CD4-positive, CD25-positive, alpha-beta regulatory T cell (primary cell): ENCODE measurements around the gene KCNE4. TPM values are rescaled to one million over a fixed set of nuclear protein-coding genes. Genes with fewer than 3 reads are reported as not detected.
A peak's percentile ranks its signal among the peaks of the same experiment; 100 is the strongest.

Source experiments
- ATAC-seq, 2 donors: fragments of 150-1000 bp; cut with Tn5 transposase; one replicate each; pipeline ENCODE4 v1.10.0; 2021; ENCODE audit warnings: low read depth in 2 of 2, moderate number of reproducible peaks in 2 of 2, moderate library complexity in 1 of 2
- DNase-seq, 3 donors: peaks; one replicate each; pipeline versions ENCODE4 v3.0.0 to v3.0.0-alpha.2; 2012 to 2022; ENCODE audit warnings: mixed read lengths in 1 of 3
- H3K27ac ChIP-seq: one replicate; pipeline ENCODE4 v1.7.0; 2013; ENCODE audit warnings: mild to moderate bottlenecking, low read length; ENCODE audit not compliant: insufficient read depth, poor library complexity, severe bottlenecking
- H3K27me3 ChIP-seq: one replicate; pipeline ENCODE4 v1.7.0; 2013; ENCODE audit warnings: low read length; ENCODE audit not compliant: control insufficient read depth, insufficient read depth
- H3K36me3 ChIP-seq: one replicate; pipeline ENCODE4 v1.7.0; 2013; ENCODE audit warnings: mild to moderate bottlenecking, low read length, moderate library complexity; ENCODE audit not compliant: control insufficient read depth, insufficient read depth
- H3K4me1 ChIP-seq: 2 replicates; pipeline ENCODE4 v1.7.0; 2013; ENCODE audit warnings: mild to moderate bottlenecking, low read length; ENCODE audit not compliant: insufficient read depth, control insufficient read depth, poor library complexity, severe bottlenecking
- H3K4me3 ChIP-seq: one replicate; pipeline ENCODE4 v1.7.0; 2013; ENCODE audit warnings: low read depth, mild to moderate bottlenecking, low read length, moderate library complexity
- H3K9me3 ChIP-seq, 2 experiments: 1 replicate in 1 of 2; 2 replicates in 1 of 2; pipeline ENCODE4 v1.7.0; 2013; ENCODE audit warnings: low read length in 2 of 2, mild to moderate bottlenecking in 1 of 2, moderate library complexity in 1 of 2; ENCODE audit not compliant: control insufficient read depth in 2 of 2
- H3K27ac Mint-ChIP-seq, 3 donors: one replicate each; pipeline ENCODE4 v1.8.0; 2020 to 2022; ENCODE audit warnings: mild to moderate bottlenecking in 3 of 3, mixed read lengths in 3 of 3, moderate library complexity in 2 of 3
- H3K27me3 Mint-ChIP-seq: one replicate; pipeline ENCODE4 v1.8.0; 2022; ENCODE audit warnings: mild to moderate bottlenecking, mixed read lengths
- H3K36me3 Mint-ChIP-seq: one replicate; pipeline ENCODE4 v1.8.0; 2020; ENCODE audit warnings: mixed read lengths
- H3K4me1 Mint-ChIP-seq, 4 donors: one replicate each; pipeline ENCODE4 v1.8.0; 2020 to 2022; ENCODE audit warnings: mixed read lengths in 4 of 4, mild to moderate bottlenecking in 1 of 4
- H3K4me3 Mint-ChIP-seq, 4 donors: one replicate each; pipeline ENCODE4 v1.8.0; 2020 to 2022; ENCODE audit warnings: mild to moderate bottlenecking in 4 of 4, mixed read lengths in 4 of 4, moderate library complexity in 3 of 4
- H3K9me3 Mint-ChIP-seq, 7 donors: one replicate each; pipeline ENCODE4 v1.8.0; 2020 to 2022; ENCODE audit warnings: mixed read lengths in 7 of 7, mild to moderate bottlenecking in 3 of 7, moderate library complexity in 2 of 7
- polyA plus RNA-seq, 4 donors: library from polyadenylated mRNA; unstranded; fragments of 300-500 nt; fragmentation: Illumina TruSeq; gene quantifications; one replicate each; pipeline ENCODE4 v1.2.3, GENCODE V29; 2021
- total RNA-seq: library from RNA; stranded (reverse); gene quantifications from one replicate; pipeline ENCODE4 v1.2.3, GENCODE V29; 2022

KCNE4 gene
- total and polyA plus RNA-seq, 5 donors from 2014 or later: not detected

GRCh38 chr2:223086370-223086981 is 34.5 kb downstream of the KCNE4 start:
- H3K4me1 Mint-ChIP-seq: no peaks in the 10 kb centered on the region
- H3K27me3 ChIP-seq: no peaks in the 10 kb centered on the region
- no peak for DNase-seq
- no peaks in the 10 kb centered on the region for H3K36me3 Mint-ChIP-seq
- H3K9me3 ChIP-seq: no peaks in the 10 kb centered on the region
- H3K27ac Mint-ChIP-seq: no peak overlapping the region
- no peak overlapping the region for H3K4me3 Mint-ChIP-seq
- no peaks in the 10 kb centered on the region for H3K36me3 ChIP-seq
- H3K27me3 Mint-ChIP-seq: no peaks in the 10 kb centered on the region
- no peaks in the 10 kb centered on the region for H3K4me1 ChIP-seq
- H3K27ac ChIP-seq: no peak overlapping the region
- H3K4me3 ChIP-seq: no peak overlapping the region
- ATAC-seq: no peak
- H3K9me3 Mint-ChIP-seq: peaks cover 0 to 2% (median 0%) of the 10 kb centered on the region in 7 donors

- Histone ChIP-seq H3K4me1 (no peaks in the 10 kb centered on the region), H3K9me3 (no peaks in the 10 kb centered on the region), H3K4me3 (no peak overlapping the region), H3K36me3 (no peaks in the 10 kb centered on the region), H3K27ac (no peak overlapping the region), H3K27me3 (no peaks in the 10 kb centered on the region)
- H3K27ac Mint-ChIP-seq: no peak overlapping the region
- no peak for DNase-seq
- H3K27me3 Mint-ChIP-seq: no peaks in the 10 kb centered on the region
- no peak overlapping the region for H3K4me3 Mint-ChIP-seq
- H3K4me1 Mint-ChIP-seq: no peaks in the 10 kb centered on the region
- no peaks in the 10 kb centered on the region for H3K36me3 Mint-ChIP-seq
- no peak for ATAC-seq
- peaks cover 0 to 2% (median 0%) of the 10 kb centered on the region in 7 donors for H3K9me3 Mint-ChIP-seq
Measured at GRCh38 chr2:223087466-223087865, 35.5 kb downstream of the KCNE4 start.

- DNase-seq: no peak
- no peaks in the 10 kb centered on the region for H3K36me3 ChIP-seq
- H3K27me3 ChIP-seq: no peaks in the 10 kb centered on the region
- H3K4me3 ChIP-seq: no peak overlapping the region
- H3K4me3 Mint-ChIP-seq: no peak overlapping the region
- peaks cover 0 to 2% (median 0%) of the 10 kb centered on the region in 7 donors for H3K9me3 Mint-ChIP-seq
- ATAC-seq: no peak
- peak overlapping the region in 1 of 3 donors; percentile 81 for H3K27ac Mint-ChIP-seq
- no peaks in the 10 kb centered on the region for H3K27me3 Mint-ChIP-seq
- H3K36me3 Mint-ChIP-seq: no peaks in the 10 kb centered on the region
- H3K9me3 ChIP-seq: no peaks in the 10 kb centered on the region
- no peaks in the 10 kb centered on the region for H3K4me1 ChIP-seq
- no peak overlapping the region for H3K27ac ChIP-seq
- H3K4me1 Mint-ChIP-seq: no peaks in the 10 kb centered on the region
Measured at GRCh38 chr2:223088866-223089265, 36.9 kb downstream of the KCNE4 start.

- no peaks in the 10 kb centered on the region for H3K27me3 Mint-ChIP-seq
- no peaks in the 10 kb centered on the region for H3K36me3 Mint-ChIP-seq
- no peak for DNase-seq
- no peak for ATAC-seq
- H3K4me1 Mint-ChIP-seq: no peaks in the 10 kb centered on the region
- Histone ChIP-seq H3K27ac (no peak overlapping the region), H3K4me1 (no peaks in the 10 kb centered on the region), H3K9me3 (no peaks in the 10 kb centered on the region), H3K36me3 (no peaks in the 10 kb centered on the region), H3K4me3 (no peak overlapping the region), H3K27me3 (no peaks in the 10 kb centered on the region)
- peaks cover 0 to 2% (median 0%) of the 10 kb centered on the region in 7 donors for H3K9me3 Mint-ChIP-seq
- no peak overlapping the region for H3K27ac Mint-ChIP-seq
- no peak overlapping the region for H3K4me3 Mint-ChIP-seq
Measured at GRCh38 chr2:223090039-223090438, 38.0 kb downstream of the KCNE4 start.

- Mint-ChIP-seq H3K4me1 (no peaks in the 10 kb centered on the region), H3K9me3 (peaks cover 0 to 2% (median 0%) of the 10 kb centered on the region in 7 donors), H3K36me3 (no peaks in the 10 kb centered on the region), H3K27me3 (no peaks in the 10 kb centered on the region), H3K4me3 (no peak overlapping the region), H3K27ac (no peak overlapping the region)
- Histone ChIP-seq H3K4me3 (no peak overlapping the region), H3K4me1 (no peaks in the 10 kb centered on the region), H3K27ac (no peak overlapping the region), H3K36me3 (no peaks in the 10 kb centered on the region), H3K27me3 (no peaks in the 10 kb centered on the region), H3K9me3 (no peaks in the 10 kb centered on the region)
- ATAC-seq (no peak), DNase-seq (no peak)
Measured at GRCh38 chr2:223090540-223091235, 38.7 kb downstream of the KCNE4 start.

GRCh38 chr2:223092667-223093066 is 40.7 kb downstream of the KCNE4 start:
- Mint-ChIP-seq H3K4me1 (no peaks in the 10 kb centered on the region), H3K27ac (no peak overlapping the region), H3K4me3 (no peak overlapping the region), H3K27me3 (no peaks in the 10 kb centered on the region), H3K9me3 (peaks cover 0 to 1% (median 0%) of the 10 kb centered on the region in 7 donors), H3K36me3 (no peaks in the 10 kb centered on the region)
- ATAC-seq (no peak), DNase-seq (no peak)
- no peaks in the 10 kb centered on the region for H3K9me3 ChIP-seq
- H3K4me3 ChIP-seq: no peak overlapping the region
- no peaks in the 10 kb centered on the region for H3K27me3 ChIP-seq
- no peaks in the 10 kb centered on the region for H3K36me3 ChIP-seq
- no peaks in the 10 kb centered on the region for H3K4me1 ChIP-seq
- H3K27ac ChIP-seq: no peak overlapping the region

GRCh38 chr2:223093436-223094241 is 41.6 kb downstream of the KCNE4 start:
- Mint-ChIP-seq H3K4me1 (no peaks in the 10 kb centered on the region), H3K9me3 (peaks cover 0 to 1% (median 0%) of the 10 kb centered on the region in 7 donors), H3K36me3 (no peaks in the 10 kb centered on the region), H3K27ac (no peak overlapping the region), H3K27me3 (no peaks in the 10 kb centered on the region), H3K4me3 (no peak overlapping the region)
- Histone ChIP-seq H3K27ac (no peak overlapping the region), H3K4me3 (no peak overlapping the region), H3K9me3 (no peaks in the 10 kb centered on the region), H3K27me3 (no peaks in the 10 kb centered on the region), H3K36me3 (no peaks in the 10 kb centered on the region), H3K4me1 (no peaks in the 10 kb centered on the region)
- DNase-seq: no peak
- no peak for ATAC-seq
